Glomerular visceral epithelial cell (primary cell): Measurements from ENCODE around the gene AP1S1.

Experiments used
- DNase-seq: peaks from one replicate; pipeline ENCODE4 v3.0.0-alpha.2; 2016; ENCODE audit errors: extremely low spot score

Gene AP1S1

DNA sequence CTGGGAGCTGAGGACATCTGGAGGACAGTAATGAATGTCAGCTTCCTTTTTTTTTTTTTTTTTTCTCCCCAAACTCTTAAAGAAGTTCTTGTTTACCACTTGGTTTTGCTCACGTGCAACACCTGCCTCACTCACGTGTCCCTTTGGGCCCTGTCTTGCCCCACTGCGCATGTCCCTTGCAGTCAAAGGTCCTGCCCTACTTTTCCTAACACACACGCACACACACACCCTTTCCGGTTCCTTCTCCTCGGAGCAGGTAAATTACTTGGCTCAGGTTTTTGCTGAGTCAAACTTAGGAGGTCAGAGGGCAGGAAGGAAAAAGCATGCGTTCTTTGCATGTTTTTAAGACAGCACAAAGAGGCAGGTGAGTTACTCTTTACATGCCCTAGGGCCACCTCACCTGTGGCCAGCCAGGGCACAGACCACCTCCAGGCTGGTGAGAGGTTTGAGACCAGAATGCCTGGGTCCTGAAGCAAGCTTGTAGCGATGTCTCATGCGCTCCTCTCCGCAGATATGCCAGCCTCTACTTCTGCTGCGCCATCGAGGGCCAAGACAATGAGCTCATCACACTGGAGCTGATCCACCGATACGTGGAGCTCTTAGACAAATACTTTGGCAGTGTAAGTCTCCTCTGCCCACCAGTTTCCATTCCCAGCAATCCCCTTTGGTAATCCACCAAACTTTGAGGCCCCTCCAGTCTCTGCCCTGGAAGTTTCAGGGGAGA is 2.8 kb downstream of the AP1S1 start:
- no peak for DNase-seq

- DNase-seq: peak; percentile 64
Observed at GRCh38 chr7:101159696-101160674, 5.7 kb downstream of the AP1S1 start.

DNA sequence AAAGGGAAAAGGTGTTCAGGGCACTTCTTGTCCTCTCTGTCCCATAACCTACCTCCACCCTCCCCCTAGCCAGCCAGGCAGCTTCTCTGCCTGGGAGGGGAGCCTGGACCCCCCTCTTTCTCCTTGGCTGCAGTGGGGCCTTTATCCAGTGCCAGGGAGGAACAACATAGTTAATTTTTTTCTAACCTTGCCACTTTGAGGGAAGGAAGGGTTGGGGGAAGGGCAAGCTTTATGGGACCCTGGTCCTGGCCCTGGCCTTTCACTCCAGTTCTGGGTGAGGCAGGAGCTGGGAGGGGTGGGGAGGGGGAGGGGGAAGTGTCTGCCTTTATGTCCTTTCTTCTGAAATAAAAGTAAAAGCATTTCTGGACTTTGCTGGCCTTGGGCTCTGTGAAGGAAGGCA is 6.6 kb downstream of the AP1S1 start:
- DNase-seq: no peak

DNA sequence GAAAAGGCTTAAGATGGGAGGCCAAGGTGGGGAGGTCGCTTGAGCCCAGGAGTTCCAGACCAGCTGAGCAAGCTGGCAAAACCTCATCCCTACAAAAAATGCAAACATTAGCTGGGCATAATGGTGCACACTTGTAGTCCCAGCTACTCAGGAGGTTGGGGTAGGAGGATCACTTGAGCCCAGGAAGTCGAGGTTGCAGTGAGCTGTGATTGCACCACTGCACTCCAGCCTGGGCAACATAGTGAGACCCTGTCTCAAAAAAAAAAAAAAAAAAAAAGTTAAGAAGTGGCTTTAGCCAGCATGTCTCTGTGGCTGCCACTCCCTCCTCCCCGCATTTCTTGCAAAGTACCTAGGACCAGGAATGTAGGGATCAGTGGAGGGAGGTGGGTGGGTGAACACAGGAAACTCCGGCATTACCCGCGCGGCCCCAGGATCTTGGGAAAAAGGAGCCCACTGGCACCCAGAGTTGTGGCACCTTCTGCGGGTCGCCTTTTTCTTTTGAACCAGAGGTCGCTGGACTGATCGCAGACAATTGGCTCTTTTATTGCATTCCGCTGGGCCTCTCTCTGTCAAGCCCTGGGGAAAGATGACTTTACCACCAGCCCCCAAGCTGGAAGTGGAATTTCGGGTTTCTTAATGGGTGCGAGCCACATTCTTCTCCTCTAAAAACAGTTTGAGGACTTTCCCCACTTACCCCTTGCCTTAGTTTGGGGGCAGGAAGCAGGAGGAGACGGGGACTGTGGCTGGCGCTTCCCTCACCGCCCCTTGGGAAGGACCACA is 7.6 kb downstream of the AP1S1 start:
- DNase-seq: no peak

GRCh38 chr7:101162551-101163278 is 8.4 kb downstream of the AP1S1 start:
- DNase-seq: peak; percentile 63

DNA sequence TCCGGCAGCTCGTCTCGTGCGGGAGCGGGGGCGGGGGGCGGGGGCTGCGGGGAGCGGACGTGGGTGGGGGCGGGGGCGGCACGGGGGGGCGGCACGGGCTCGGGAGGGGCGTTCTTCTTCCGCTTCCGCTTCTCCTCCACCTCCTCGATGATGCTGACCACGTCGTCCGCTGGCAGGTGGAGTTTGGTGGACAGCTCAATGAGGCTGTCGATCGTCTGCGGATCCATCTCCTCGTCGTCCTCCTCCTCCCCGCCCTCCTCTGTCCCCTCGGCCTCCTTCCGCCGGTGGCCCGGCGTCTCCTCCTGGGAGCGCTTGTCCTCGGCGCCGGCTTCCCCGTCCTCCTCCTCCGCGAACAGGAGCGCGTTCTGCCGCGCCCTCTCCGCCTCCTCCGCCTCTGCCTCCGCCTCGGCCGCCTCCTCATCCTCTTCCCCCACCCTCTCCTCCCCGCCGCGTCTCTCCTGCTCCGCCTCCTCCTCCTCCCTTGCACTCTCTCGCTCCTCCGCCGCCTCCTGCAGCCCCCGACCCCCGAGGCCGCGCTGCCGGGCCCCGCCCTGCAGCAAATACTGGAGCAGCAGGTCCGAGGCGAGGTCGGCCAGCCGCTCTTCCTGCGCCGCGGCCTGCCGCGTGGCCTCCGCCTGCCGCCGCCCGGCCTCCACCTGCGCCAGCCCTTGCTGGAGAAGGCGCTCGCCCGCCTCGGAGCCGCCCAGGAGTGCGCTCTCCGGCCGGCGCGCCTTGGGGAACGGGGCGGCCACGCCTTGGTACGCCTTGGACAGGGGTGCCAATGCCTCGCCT is 9.2 kb downstream of the AP1S1 start:
- peak; percentile 50 for DNase-seq

- peak; percentile 72 for DNase-seq
Observed at GRCh38 chr7:101164071-101164840, 10.0 kb downstream of the AP1S1 start.

GRCh38 chr7:101165075-101165957 is 11.0 kb downstream of the AP1S1 start, which contains the start of gene VGF:
VGF (minus strand) TSS chr7:101165569; CDS start chr7:101164843, 726 bp downstream.
- peak; percentile 93 for DNase-seq

DNA sequence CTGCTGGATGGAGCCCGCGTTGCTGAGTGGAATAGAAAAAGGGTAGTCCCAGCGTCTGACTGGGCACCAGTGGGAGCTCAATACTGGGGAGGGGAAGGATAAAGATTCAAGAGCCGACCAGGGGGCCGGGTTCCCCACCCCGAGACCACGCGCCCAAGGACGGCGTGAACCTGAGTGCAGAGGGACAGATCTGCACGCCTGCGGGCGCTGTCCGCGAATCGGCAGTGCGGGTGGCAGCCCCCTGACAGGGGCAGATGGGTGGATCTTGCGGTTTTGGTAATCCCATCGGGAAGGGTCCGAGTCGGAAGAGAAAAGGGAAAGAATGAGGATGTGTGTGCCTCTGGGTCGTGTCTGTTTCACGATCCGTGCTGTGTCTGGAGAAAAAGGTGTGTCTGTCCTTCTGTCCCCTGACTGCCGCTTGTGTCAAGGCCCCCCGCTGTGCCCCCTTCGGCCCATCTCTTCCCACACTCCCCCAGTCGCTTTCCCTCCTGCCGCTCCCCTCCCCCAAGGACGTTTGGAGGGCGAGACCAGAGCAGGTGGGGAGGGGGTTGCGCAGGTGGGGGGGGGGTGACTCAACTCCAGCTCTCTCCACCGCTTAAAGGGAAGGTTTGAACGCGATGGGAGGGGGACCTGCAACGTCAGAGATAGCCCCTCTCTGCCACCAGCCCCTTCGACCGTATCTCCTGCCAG is 11.8 kb downstream of the AP1S1 start:
- DNase-seq: no peak

DNA sequence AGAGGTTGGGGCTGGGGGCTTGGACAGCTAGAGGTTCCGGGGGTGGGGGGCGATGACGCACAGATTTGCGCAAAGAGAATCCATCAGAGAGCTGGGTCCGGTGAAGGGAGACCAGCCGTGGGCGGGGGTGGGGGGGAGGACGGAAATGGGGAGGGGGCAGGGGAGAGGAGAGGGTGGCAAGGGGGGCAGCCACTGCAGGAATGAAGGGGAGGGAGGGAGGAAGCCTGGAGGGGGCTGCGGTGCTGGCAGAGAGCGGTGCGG is 12.3 kb downstream of the AP1S1 start:
- no peak for DNase-seq

DNA sequence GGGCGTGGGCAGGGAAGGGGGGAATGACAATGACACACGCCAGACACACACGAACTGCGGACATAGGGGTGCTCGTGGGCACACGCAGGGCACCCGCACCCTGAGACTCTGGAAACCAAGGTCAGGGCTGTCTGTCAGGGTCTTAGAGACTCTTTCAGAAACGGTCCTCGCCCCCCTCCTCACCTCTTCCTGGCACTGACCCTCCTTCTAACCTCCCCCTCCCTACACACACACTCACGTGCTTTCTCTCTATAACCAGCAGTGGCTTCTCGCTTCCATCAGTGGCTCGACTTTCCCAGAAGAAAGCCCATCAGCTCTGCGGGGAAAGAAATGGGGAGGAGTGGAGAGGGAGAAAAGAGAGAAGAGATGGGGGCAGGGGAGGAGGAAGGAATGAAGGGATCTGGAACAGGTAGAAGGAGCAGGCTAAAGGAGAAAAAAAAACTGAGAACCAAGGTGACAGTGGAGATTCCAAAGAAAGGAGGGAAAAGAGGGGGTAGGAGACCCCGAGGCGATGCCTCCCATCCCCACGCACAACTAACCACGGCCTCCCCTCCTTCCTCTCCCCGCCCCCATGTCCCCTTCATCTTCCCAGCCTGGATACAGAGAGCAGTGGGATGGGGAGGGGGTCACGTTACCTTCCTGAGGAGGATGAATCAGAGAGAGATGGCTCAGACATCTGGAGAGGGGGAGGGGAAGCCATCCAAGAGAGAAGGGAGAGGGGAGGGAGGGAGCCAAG is 12.8 kb downstream of the AP1S1 start:
- no peak for DNase-seq

DNA sequence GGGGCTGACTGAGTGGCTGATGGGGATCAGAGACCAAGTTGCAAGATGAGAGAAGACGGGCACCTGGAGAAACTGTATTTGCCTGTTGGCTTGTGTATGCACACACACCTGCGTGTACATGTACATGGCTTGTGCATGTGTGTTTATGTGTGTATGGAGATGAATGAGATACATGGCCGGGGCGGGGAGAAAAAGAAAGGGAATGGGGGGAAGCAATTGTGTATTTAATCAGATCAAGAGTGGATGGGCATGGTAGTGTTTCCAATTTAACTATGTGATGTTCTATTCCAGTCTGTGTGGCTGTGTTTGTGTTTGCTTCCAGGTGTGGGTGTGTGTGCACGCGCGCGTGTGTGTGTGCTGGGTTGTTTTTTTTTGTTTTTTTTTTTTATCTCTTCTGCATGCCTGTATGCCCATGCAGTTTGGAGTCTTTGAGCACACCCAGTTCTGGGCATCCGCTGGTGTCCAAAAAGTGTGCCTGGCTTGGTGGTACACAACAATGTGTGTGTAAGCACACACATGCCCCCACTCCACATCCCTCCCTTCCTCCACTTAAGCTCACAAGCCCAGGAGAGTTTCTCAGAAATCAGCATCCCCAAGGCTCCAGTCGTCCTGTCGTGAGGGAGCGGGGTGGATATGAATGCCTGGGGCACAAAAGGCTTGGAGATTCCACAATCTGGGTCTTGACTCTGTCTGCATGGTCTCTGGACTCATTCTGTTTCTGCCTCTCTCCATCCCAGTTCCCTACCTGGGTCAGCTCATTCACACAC is 13.6 kb downstream of the AP1S1 start:
- DNase-seq: no peak

DNA sequence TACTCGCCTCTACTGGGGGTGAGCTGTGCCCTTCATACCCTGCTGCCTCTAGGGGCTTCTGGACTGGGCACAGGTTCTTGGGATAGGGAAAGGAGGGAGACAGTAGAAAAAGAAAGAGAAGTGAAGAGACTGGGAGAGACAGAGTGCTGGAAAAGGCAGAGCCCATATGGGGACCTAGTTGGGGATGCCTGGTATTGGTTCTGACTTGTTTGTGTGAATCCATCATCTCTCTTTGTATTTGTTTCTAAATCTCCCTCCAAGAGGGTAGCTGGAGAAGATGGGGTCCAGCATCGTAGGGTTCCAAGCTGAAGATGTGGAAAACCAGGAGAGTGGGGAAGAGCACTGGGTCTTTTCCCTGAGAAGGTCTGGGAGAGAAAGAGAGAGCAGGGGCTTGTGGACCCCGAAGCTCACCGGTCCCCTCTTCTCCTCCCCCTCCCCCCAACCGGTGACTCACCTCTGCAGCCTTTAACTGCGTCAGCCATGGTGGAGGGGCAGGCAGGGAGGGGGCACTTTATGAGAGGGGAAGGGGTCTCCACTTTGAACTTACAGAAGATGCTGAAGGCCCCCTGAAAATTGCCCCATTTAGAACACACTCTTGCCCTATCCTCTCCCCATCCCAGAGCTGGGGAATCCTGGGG is 14.3 kb downstream of the AP1S1 start:
- DNase-seq: no peak

GRCh38 chr7:101169110-101169837 is 15.0 kb downstream of the AP1S1 start:
- no peak for DNase-seq

GRCh38 chr7:101169838-101170551 is 15.7 kb downstream of the AP1S1 start:
- DNase-seq: peak; percentile 59
